Measurements from ENCODE around the gene KIF18B. TPM values are rescaled to one million over a fixed set of nuclear protein-coding genes. Genes with fewer than 3 reads are reported as not detected.

The KIF18B gene
- total RNA-seq, 1 donor from 2014 or later, result 0.89 TPM

GRCh38 chr17:44965481-44966234 is 18.1 kb upstream of the KIF18B start:
- Histone ChIP-seq H3K9me3 (no peaks in the 10 kb centered on the region), H3K27me3 (ENCODE audit: low read depth) (peaks cover 75% of the 10 kb centered on the region), H3K27ac (no peak overlapping the region), H3K36me3 (no peaks in the 10 kb centered on the region), H3K4me3 (no peak overlapping the region), H3K4me1 (peaks cover 35% of the 10 kb centered on the region)
- TF ChIP-seq CTCF (IDR thresholded peaks at IDR 0.05), result no peak
- DNase-seq, result no peak
- intact Hi-C loops (cut with DNase I), result no loop called here
- no peak for ATAC-seq

- no peak for ATAC-seq
- H3K36me3 ChIP-seq, result no peaks in the 10 kb centered on the region
- H3K27ac ChIP-seq, result no peak overlapping the region
- no peak overlapping the region for H3K4me3 ChIP-seq
- TF ChIP-seq CTCF (IDR thresholded peaks at IDR 0.05), result no peak
- DNase-seq, result no peak
- peaks cover 18% of the 10 kb centered on the region for H3K4me1 ChIP-seq
- intact Hi-C loops (cut with DNase I), result no loop called here
- no peaks in the 10 kb centered on the region for H3K9me3 ChIP-seq
- H3K27me3 ChIP-seq (ENCODE audit: low read depth), result peaks cover 72% of the 10 kb centered on the region
These were observed 14.4 kb upstream of the KIF18B start for GRCh38 chr17:44961921-44962350.

- intact Hi-C loops (cut with DNase I), result no loop called here
- Histone ChIP-seq H3K36me3 (no peaks in the 10 kb centered on the region), H3K4me1 (peaks cover 15% of the 10 kb centered on the region), H3K4me3 (no peak overlapping the region), H3K27me3 (ENCODE audit: low read depth) (peaks cover 63% of the 10 kb centered on the region), H3K9me3 (no peaks in the 10 kb centered on the region), H3K27ac (no peak overlapping the region)
- DNase-seq (peak; percentile 65), ATAC-seq (peak; percentile 70 to 74)
- TF ChIP-seq CTCF (IDR thresholded peaks at IDR 0.05), result no peak
These were observed 13.1 kb upstream of the KIF18B start for GRCh38 chr17:44960691-44961090.

- DNase-seq (no peak), ATAC-seq (peak in 1 of 2 donors; percentile 36)
- Histone ChIP-seq H3K9me3 (no peaks in the 10 kb centered on the region), H3K27me3 (ENCODE audit: low read depth) (peaks cover 61% of the 10 kb centered on the region), H3K27ac (no peak overlapping the region), H3K4me3 (no peak overlapping the region), H3K36me3 (no peaks in the 10 kb centered on the region), H3K4me1 (peaks cover 15% of the 10 kb centered on the region)
- TF ChIP-seq CTCF (IDR thresholded peaks at IDR 0.05), result no peak
- intact Hi-C loops (cut with DNase I), result no loop called here
These were observed 12.4 kb upstream of the KIF18B start for GRCh38 chr17:44959821-44960531.

- Histone ChIP-seq H3K4me3 (no peak overlapping the region), H3K27ac (no peak overlapping the region), H3K36me3 (no peaks in the 10 kb centered on the region), H3K9me3 (no peaks in the 10 kb centered on the region), H3K27me3 (ENCODE audit: low read depth) (peaks cover 44% of the 10 kb centered on the region), H3K4me1 (peaks cover 15% of the 10 kb centered on the region)
- intact Hi-C loops (cut with DNase I), result no loop called here
- TF ChIP-seq CTCF (IDR thresholded peaks at IDR 0.05), result no peak
- ATAC-seq (no peak), DNase-seq (no peak)
These were observed 9.7 kb upstream of the KIF18B start for GRCh38 chr17:44956998-44957981.
